H4 (cell line): ENCODE data around the gene ECHDC3. TPM values are rescaled to one million over a fixed set of nuclear protein-coding genes. Genes with fewer than 3 reads are reported as not detected.
"Not testable (repeated sequence)": the region's sequence is repeated elsewhere in the genome, so short reads cannot be mapped to it uniquely, and the experiment has no call there.

Source experiments
- DNase-seq: peaks from one replicate; pipeline ENCODE4 v3.0.0-alpha.2; 2015; ENCODE audit warnings: low spot score
- total RNA-seq: library from RNA; depleted of rRNA; stranded (reverse); fragments of >200 nt; shearing (Covaris generic); gene quantifications from 2 replicates; pipeline ENCODE4 v1.2.3, GENCODE V29; 2014

ECHDC3 gene
- total RNA-seq, 1 experiment from 2014 or later, result 3.6 TPM

DNA sequence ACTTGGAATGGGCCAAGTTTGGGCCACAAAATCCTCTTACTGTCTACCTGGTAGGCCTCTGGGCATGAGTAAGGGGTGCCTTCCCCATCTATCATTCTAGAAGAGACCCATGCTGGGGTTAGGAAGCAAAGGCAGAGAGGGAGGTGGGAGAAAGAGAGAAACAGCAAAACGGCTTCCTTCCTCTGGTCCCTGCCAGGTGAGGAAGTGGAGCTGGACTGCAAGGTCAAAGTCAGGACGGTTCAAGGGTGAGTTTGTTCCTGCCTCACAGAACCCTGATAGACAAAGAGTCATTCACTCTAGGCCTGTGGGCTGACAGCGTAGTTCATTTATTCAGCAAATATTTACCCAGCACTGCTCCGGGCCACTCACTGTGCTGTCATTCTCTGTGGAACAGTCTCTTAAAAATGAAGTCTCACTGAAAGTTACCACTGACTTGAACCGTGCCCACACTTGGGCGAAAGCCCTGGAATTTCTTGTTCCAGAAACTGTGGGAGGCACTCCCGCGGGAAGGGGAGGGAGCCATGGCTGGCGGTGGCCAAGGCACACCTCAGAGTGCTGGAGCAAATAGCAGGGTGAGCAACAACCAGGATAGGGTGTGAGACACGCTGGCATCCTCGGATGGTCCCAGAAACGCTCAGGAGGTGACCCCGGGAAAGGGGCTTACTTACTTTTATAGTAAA, 26.2 kb upstream of the ECHDC3 start:
- DNase-seq, result no peak

- DNase-seq, result no peak
Observed at GRCh38 chr10:11716686-11717085, 25.5 kb upstream of the ECHDC3 start.

GRCh38 chr10:11719496-11720259, 22.5 kb upstream of the ECHDC3 start:
- DNase-seq, result no peak

GRCh38 chr10:11720260-11720741, 21.9 kb upstream of the ECHDC3 start:
- DNase-seq, result no peak

- DNase-seq, result no peak
Observed at GRCh38 chr10:11721806-11722205, 20.4 kb upstream of the ECHDC3 start.

DNA sequence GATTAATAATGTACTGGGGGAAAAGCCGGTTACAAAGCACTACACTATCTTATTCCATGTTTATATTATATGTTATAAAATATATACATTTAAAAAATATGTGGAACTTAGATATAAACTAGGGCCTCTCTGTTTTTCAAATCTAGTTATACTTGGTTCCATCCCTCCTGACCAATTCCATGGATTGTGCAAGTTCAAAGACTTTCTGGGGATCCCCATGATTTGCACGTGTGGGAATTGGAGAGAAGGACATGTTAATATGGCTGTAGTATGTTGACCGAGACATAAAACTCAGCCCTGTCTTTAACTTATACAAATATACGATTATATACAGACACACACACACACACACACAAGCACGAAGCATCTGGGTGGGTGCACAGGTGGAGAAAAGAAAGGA, 18.8 kb upstream of the ECHDC3 start:
- DNase-seq, result no peak

GRCh38 chr10:11724938-11725776, 17.0 kb upstream of the ECHDC3 start:
- DNase-seq, result peak; percentile 35

- no peak for DNase-seq
Observed at GRCh38 chr10:11725912-11726311, 16.3 kb upstream of the ECHDC3 start.

DNA sequence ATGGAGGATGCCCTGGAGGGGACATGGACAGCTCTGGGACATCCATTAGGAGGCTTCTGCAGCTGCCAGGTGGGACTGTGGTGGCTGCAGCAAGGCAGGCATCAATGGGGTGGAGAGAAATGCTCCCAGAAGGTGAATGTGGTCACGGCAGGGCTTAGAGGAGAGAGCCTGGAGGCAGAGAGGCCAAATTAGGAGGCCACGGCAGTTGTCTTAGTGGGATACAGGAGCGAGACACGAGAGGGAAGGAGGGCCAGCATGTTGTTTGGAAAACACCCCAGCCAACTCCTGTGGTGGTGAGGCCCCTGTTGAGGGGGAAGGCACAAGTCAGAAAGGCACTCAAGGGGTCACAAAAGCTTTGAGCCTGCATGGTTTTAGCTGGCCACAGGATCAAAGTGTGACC, 14.6 kb upstream of the ECHDC3 start:
- DNase-seq, result no peak

DNA sequence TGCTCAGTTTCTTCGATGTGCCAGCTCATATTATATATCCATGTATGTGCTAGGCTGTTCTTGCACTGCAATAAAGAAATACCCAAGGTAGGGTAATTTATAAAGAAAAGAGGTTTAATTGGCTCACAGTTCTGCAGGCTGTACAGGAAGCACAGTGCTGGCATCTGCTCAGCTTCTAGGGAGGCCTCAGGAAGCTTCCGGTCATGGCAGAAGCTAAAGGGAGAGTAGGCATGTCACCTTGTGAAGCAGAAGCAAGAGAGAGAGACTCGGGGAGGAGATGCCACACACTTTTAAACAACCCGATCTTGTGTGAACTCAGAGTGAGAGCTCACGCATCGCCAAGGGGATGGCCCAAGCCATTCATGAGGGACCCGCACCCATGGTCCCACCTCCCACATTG, 13.8 kb upstream of the ECHDC3 start:
- no peak for DNase-seq

GRCh38 chr10:11729790-11730315, 12.3 kb upstream of the ECHDC3 start:
- DNase-seq, result no peak

GRCh38 chr10:11730779-11731178, 11.4 kb upstream of the ECHDC3 start:
- no peak for DNase-seq

DNA sequence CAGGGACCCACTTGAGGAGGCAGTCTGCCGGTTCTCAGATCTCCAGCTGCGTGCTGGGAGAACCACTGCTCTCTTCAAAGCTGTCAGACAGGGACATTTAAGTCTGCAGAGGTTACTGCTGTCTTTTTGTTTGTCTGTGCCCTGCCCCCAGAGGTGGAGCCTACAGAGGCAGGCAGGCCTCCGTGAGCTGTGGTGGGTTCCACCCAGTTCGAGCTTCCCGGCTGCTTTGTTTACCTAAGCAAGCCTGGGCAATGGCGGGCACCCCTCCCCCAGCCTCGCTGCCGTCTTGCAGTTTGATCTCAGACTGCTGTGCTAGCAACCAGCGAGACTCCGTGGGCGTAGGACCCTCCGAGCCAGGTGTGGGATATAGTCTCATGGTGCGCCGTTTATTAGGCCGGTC, 5.4 kb upstream of the ECHDC3 start:
- DNase-seq, result not testable (repeated sequence)

GRCh38 chr10:11737258-11738032, 4.7 kb upstream of the ECHDC3 start:
- not testable (repeated sequence) for DNase-seq

DNA sequence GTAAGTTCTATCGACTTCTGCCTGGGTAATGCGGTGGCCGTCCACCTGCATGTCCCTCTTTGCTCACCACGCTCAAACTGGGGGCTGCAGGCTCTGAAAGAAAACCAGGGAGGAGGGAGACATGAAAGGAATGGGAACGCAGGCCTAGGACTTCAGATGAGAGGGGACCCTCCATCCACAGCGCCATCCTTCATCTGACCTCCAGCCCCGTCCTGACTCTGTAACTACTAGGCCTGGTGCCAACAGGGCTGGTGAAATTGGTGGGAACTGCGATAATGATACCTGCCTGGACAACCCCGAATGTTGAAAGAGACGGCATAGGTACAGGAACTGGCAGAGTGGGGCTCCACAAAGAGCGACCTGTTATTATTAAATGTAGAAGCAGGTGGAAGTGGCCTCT, 1.3 kb upstream of the ECHDC3 start:
- DNase-seq, result no peak

DNA sequence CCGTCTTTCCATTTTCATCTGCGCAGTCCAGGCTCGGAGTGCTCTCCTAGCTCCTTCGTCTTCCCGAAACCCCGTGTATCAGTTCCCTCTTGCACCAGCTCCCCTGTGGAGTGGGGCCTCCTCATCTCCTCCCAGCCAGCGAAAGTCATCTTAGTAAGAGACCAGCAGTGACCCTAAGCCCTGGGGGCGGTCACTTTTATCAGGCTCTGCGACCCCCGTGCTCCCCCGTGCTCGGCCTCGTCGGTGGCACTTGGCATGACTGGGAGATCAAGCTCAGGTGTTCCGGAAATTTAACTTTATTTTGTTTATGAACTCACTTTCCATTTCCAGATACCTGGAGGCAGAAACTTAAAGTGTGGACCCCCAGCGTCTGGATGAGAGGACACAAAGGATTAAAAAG, 574 bp upstream of the ECHDC3 start:
- DNase-seq, result no peak

GRCh38 chr10:11742779-11743298, 657 bp downstream of the ECHDC3 start:
- DNase-seq, result no peak

DNA sequence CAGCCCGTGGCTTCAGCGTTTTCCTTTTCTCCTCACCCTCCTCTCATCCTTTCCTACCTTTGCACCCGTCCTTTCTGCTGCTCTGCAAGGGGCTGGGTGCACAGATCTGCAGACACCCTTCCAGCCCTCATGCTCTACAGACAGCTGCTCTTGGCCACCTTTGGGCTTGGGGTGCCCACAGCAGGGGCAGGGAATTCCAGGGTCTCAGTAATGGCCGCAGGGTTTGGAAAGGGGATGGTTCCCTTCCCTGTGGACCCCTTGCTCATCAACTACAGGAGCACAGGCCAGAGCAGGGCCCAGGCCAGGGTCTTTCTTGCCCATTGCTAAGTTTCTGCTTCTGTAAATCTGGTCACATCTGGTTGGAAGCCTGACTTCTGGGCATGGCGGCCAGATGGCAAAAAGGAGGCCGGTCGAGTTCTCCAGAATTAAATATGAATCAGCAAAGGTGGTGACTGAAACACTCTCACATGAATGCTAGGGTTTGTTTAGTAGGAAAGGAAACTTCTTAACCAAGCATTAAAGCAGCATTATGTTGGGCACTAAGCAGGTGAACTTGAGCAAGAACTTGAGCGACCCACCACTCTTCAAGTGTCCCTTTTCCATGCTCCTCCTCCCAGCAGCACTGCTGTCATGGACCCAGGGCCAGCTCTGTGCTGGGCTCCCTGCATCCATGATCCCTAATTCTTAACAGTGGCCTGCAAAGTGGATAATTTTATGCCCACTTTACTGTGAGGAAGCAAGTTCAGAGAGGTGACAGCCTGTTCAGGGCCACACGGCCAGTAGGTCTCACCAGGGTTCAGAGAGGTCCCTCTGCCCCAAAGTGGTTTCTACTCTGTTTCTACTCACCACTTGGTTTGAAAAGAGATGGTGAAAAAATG, 1.5 kb downstream of the ECHDC3 start:
- no peak for DNase-seq

DNA sequence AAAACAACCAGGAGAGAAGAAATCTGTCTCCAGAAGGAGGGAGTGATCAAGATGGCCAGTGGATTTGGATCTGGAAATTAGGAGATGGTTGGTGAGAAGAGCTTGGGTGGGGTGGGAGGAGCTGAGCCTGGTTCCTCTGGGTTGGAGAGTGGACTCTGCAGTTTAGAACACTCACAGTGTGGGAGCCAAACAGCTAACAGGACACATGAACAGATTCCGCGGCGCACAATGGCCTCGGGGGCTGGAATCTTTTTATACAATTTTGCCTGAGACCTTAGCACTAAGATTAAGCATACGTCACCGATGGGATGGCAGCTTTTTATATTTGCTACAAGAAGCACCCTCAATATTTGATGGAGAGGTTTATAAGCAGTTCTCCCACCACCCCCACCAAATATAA, 2.9 kb downstream of the ECHDC3 start:
- DNase-seq, result no peak

DNA sequence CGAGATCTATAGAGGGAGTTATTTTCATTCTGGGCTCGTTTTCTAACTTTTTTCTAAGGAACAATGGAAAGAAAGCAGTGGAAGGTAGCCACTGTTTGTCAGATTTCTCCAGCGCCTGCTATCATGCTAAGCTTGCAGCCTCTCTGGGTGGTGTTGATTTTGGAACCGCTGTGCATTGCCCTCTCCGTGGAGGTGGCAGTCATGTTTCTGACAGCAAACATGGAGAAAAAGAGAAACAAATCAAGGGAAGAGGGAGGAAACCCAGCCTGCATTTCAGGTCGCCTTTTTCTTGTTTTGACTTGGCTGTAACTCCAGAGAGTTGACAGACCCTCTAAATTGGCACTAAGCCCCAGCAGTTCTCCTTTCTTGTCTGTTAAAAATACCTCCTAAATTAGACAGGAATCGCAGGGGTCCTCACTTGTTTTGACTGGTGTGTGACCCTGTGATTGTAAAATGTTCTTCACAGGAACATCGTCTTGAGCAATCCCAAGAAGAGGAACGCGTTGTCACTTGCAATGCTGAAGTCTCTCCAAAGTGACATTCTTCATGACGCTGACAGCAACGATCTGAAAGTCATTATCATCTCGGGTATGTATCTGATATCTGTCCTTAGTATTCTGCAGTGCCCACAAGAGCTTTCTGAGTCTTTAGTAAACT, 4.8 kb downstream of the ECHDC3 start:
- no peak for DNase-seq
